CD4-positive, alpha-beta T cell treated with Interleukin-6 for 4 hours (primary cell): ENCODE measurements around the gene AGFG2.
A peak's percentile ranks its signal among the peaks of the same experiment; 100 is the strongest.
"Not testable (repeated sequence)": the region's sequence is repeated elsewhere in the genome, so short reads cannot be mapped to it uniquely, and the experiment has no call there.

Experiments used
- DNase-seq: peaks from one replicate; pipeline ENCODE4 v3.0.0-alpha.2; 2020; ENCODE audit warnings: mixed read lengths

AGFG2 gene, protein sequence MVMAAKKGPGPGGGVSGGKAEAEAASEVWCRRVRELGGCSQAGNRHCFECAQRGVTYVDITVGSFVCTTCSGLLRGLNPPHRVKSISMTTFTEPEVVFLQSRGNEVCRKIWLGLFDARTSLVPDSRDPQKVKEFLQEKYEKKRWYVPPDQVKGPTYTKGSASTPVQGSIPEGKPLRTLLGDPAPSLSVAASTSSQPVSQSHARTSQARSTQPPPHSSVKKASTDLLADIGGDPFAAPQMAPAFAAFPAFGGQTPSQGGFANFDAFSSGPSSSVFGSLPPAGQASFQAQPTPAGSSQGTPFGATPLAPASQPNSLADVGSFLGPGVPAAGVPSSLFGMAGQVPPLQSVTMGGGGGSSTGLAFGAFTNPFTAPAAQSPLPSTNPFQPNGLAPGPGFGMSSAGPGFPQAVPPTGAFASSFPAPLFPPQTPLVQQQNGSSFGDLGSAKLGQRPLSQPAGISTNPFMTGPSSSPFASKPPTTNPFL

DNA sequence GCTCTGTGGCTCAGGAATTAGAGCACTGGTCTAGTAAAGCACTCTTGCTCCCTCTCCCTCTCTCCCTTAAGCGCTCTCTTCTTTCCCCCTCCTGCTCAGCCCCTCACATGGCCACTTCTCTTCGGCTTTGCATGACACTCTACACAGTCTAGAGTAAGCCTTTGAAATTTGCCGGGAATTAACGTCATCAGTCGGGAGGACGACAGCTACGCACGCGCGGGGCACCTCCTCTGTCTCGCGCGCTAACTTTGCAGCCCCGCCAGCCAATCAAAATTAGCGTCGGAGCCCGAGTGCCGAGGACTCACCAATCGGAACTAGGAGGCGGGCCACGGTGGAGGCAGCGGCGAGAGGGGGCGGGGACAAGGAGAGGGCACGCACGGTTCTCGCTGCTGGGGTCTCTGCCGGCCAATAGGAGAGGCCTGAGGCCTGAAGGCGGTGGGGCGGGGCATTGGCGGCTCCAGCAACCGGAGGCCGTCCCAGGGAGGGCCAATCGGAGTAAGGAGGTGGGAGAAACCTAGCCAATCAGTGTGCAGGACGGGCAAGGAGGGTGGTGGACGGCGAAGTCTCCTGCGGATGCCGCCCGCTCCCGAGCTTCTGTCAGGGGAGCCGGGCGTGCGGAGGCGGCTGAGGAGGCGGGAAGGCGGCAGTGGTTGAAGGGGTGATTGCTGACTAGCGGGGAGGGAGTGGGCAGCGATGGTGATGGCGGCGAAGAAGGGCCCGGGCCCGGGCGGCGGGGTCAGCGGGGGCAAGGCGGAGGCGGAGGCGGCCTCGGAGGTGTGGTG is at the start of gene AGFG2:
TSS of gene AGFG2 (plus strand) at position 550 of the 782 bp plus-strand sequence. CDS start at position 694, 144 bp downstream.
- DNase-seq, result peak; percentile 100

GRCh38 chr7:100489824-100490223 is 49.2 kb upstream of the AGFG2 start:
- DNase-seq, result peak; percentile 43

DNA sequence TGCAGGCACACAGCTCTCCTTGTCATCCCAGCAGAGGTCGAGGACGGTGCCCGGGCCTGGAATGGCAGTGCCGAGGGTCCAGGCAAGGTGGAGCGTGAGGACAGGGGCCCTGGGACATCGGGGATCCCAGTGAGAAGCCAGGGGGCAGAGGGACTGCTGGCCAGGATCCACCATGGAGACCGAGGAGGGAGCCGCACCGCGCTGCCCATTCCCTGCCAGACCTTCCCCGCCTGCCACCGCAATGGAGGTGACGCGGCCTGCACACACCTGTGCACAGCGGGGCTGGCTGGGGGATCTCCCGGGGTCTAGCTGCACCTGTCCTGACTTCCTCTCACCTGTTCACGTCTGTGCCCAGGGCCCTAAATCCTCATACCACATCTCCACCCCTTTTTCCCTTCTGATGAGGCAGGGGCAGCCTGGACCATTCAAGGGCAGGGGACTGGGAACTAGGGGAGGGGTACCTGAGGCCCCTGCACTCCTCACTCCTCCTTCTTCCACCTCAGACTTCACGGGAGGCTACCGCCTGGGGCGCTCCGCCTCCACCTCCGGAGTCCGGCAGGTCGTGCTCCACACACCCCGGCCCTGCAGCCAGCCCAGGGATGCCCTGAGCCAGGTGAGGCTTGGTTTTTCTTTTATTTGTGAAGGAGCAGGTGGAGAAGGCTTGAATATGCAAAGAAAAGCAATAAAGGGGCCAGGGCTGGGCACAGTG is 48.4 kb upstream of the AGFG2 start:
- DNase-seq, result no peak

DNA sequence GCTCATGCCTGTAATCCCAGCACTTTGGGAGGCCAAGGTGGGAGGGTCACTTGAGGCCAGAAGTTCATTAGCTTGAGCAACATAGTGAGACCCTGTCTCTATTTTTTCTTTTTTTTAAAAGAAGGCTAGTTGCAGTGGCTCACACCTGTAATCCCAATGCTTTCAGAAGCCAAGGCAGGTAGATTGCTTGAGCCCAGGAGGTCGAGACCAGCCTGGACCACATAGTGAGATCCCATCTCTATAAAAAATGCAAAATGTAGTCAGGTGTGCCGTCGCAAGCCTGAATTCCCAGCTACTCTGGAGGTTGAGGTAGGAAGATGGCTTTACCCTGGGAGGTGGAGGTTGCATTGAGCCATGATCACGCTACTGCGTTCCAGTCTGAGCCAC is 47.8 kb upstream of the AGFG2 start:
- DNase-seq, result no peak

DNA sequence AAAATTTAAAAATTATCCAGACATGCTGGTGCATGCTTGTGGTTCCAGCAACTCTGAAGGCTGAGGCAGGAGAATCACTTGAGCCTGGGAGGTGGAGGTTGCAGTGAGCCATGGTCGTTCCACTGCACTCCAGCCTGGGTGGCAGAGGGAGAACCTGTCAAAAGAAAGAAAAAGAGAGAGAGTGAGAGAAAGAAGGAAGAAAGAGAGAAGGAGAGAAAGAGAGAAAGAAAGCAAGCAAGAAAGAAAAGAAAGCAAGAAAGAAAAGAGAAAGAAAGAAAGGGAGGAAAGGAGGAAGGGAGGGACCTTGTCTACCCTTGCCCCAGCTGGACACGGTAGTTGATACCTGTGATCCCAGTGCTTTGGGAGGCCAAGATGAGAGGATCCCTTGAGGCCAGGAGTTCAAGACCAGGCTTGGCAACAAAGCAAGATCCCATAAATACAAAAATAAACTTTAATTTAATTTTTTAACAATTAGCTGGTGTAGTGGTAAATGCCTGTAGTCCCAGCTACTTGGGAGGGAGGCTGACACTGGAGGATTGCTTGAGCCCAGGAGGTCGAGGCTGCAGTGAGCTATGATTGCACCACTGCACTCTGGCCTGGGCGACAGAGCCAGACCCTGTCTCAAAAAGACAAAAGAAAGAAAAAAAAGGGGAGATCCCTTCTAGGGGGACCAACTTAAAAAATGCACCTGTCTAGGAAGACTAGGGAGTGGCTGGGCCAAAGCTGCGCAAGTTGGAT is 46.1 kb upstream of the AGFG2 start:
- DNase-seq, result no peak

- peak; percentile 81 for DNase-seq
Measured at GRCh38 chr7:100493476-100494264, 45.3 kb upstream of the AGFG2 start.

DNA sequence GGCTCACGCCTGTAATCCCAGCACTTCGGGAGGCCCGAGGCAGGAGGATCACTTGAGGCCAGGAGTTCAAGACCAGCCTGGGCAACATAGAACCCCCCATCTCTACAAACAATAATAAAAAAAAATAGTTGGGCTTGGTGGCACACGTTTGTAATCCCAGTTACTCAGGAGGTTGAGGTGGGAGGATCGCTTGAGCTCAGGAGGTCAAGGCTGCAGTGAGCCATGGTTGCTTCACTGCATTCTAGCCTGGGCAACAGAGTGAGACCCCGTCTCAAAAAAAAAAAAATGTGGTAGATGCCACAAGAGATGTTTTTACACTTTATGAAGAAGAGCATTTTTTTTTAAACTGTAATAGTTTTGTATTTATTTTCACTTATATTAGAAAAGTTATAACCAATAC is 42.5 kb upstream of the AGFG2 start:
- DNase-seq, result no peak

GRCh38 chr7:100500743-100501142 is 38.3 kb upstream of the AGFG2 start:
- not testable (repeated sequence) for DNase-seq

DNA sequence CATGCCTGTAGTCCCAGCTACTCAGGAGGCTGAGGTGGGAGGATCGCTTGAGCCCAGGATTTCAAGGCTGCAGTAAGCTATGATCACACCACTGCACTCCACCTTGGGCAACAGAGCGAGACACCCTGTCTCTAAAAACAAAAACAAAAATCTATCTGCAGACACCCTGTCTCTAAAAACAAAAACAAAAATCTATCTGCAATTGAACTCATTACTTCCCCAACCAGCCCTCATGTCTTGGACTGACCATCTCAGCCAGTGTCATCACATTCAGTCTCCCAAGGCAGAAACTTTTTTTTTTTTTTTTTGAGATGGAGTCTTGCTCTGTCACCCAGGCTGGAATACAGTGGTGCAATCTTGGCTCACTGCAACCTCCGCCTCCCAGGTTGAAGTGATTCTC is 35.0 kb upstream of the AGFG2 start:
- not testable (repeated sequence) for DNase-seq

DNA sequence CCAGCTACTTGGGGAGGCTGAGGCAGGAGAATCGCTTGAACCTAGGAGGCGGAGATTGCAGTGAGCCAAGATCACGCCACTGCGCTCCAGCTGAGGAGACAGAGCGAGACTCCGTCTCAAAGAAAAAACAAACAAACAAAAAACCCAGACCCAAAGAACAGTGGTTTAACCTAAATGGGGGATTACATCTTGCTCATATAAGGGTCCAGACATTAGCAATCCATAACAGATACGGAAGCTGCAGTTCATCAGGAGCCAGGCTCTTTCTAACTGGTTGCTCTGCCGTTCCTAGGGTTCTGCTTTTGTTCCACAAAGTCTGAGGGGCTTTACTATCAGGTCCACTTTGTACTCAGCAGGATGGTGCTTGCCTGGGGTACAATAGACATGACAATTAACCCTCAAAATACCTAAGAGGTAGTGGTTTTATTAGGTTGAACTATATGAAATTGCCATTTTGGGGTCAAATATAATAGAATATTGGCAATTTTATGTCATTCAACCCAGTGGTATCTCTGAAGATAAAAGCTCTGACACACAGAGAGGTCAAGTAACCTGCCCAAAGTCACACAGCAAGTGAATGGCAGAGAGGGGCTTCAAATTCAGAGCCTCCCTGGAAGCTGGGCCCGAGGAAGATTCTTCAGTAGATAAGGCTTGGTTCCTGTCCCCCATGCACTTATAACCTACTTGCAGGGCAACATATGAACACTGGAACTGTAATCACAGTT is 34.0 kb upstream of the AGFG2 start:
- no peak for DNase-seq

- DNase-seq, result no peak
Measured at GRCh38 chr7:100506356-100506923, 32.6 kb upstream of the AGFG2 start.

GRCh38 chr7:100509231-100509630 is 29.8 kb upstream of the AGFG2 start:
- no peak for DNase-seq

DNA sequence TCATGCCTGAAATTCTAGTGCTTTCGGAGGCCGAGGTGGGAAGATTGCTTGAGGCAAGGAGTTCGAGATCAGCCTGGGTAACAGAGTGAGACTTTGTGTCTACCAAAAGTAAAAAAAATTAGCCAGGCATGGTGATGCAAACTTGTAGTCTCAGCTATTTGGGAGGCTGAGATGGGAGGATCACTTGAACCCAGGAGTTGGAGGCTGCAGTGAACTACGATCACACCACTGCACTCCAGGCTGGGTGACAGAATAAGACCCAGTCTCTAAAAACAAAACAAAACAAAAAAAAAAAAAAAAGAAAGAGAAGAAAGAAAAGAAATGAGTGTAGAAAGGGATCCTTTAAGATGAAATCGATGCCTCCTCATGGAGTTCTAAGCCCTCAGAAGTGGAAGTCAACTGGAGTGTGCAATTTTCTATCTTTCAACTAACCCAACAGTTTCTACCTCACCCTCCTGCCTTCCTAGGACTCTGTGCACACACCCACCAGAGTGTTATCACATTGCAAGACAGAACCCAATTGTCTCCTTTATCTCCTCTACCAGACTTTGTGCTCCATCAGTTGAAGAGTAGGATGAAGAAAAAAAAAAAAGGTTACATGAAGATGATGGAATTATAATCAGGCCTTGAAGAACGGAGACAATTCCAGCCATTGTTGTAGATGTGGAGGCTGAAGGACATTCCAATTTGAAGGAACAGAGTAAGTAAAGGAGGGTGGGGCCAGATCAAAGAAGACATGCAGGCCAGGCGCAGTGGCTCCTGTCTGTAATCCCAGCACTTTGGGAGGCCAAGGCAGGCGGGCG is 28.4 kb upstream of the AGFG2 start:
- no peak for DNase-seq

DNA sequence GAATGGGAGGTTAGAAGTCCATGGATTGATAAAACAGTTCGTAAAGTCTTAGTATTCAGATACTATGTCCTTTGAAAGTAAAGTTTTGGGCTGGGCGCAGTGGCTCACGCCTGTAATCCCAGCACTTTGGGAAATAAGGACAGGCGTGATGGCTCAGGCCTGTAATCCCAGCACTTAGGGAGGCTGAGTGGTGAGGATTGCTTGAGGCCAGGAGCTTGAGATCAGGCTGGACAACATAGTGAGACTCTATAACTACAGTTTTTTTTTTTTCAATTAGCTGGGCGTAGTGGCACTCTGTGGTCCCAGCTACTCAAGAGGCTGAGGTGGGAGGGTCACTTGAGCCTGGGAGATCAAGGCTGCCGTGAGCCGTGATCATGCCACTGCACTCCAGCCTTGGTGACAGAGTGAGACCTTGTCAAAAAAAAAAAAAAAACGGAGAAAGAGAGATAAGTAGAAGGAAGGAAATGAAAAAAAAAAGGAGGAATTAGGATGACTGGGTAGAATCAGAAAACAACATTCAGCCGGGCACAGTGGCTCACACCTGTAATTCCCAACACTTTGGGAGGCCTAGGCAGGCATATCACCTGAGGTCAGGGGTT is 25.7 kb upstream of the AGFG2 start:
- no peak for DNase-seq

GRCh38 chr7:100515072-100515532 is 23.9 kb upstream of the AGFG2 start:
- DNase-seq, result no peak

GRCh38 chr7:100516135-100516812 is 22.7 kb upstream of the AGFG2 start:
- DNase-seq, result peak; percentile 67

- no peak for DNase-seq
Measured at GRCh38 chr7:100517305-100517704, 21.7 kb upstream of the AGFG2 start.

- DNase-seq, result no peak
Measured at GRCh38 chr7:100519580-100519979, 19.4 kb upstream of the AGFG2 start.

DNA sequence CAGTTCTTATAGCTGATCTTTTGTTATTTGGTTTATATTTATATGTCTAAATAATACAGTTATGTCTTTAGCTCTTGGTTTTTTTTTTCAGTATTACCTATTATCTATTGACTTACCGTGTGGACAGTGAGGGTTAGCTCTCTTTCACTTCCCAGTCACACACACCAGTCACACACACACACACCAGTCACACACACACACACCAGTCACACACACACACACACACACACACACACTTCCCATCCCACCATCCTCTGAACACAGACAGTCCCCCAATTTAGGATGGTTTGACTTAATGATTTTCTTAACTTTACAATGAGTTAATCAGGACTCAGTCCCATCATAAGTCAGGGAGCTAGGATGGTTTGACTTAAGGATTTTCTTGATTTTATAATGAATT is 18.9 kb upstream of the AGFG2 start:
- no peak for DNase-seq
